Measurements from ENCODE around the gene RBMS1. TPM values are rescaled to one million over a fixed set of nuclear protein-coding genes. Genes with fewer than 3 reads are reported as not detected.

RBMS1 gene
- polyA plus RNA-seq, 4 donors = 122 to 165 (median 151) TPM

- no peak for DNase-seq (ENCODE audit: low read depth in 4 of 4, low spot score in 3 of 4)
Observed at GRCh38 chr2:160339726-160340125, 153.9 kb downstream of the RBMS1 start.

GRCh38 chr2:160338901-160339685 is 154.5 kb downstream of the RBMS1 start:
- DNase-seq (ENCODE audit: low read depth in 4 of 4, low spot score in 3 of 4) = peak in 3 of 4 donors; percentile 24 to 27 (median 25)

GRCh38 chr2:160337728-160338127 is 155.9 kb downstream of the RBMS1 start:
- DNase-seq (ENCODE audit: low read depth in 4 of 4, low spot score in 3 of 4) = no peak

- DNase-seq (ENCODE audit: low read depth in 4 of 4, low spot score in 3 of 4) = no peak
Observed at GRCh38 chr2:160336635-160337034, 157.0 kb downstream of the RBMS1 start.

- no peak for DNase-seq (ENCODE audit: low read depth in 4 of 4, low spot score in 3 of 4)
Observed at GRCh38 chr2:160336105-160336504, 157.5 kb downstream of the RBMS1 start.

DNA sequence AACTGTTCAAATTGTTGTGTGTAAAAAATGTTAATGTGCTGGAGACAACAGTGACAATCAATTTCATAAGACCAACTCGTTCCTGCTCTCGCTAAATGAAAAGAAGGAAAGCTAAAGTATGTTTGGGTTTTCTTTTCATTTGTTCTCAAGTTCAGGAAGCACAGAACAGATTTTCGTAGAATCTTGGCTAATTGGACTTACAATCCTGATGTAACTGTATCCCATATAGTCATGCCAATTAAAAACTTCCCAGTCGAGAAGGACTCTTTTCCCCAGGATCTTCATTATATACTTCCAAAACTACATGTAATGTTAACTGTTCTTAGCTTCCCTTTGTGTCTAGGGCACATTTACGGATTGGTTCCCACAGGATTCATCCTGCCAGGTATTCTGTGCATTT is 158.2 kb downstream of the RBMS1 start:
- no peak for DNase-seq (ENCODE audit: low read depth in 4 of 4, low spot score in 3 of 4)

GRCh38 chr2:160334028-160334741 is 159.4 kb downstream of the RBMS1 start:
- no peak for DNase-seq (ENCODE audit: low read depth in 4 of 4, low spot score in 3 of 4)

DNA sequence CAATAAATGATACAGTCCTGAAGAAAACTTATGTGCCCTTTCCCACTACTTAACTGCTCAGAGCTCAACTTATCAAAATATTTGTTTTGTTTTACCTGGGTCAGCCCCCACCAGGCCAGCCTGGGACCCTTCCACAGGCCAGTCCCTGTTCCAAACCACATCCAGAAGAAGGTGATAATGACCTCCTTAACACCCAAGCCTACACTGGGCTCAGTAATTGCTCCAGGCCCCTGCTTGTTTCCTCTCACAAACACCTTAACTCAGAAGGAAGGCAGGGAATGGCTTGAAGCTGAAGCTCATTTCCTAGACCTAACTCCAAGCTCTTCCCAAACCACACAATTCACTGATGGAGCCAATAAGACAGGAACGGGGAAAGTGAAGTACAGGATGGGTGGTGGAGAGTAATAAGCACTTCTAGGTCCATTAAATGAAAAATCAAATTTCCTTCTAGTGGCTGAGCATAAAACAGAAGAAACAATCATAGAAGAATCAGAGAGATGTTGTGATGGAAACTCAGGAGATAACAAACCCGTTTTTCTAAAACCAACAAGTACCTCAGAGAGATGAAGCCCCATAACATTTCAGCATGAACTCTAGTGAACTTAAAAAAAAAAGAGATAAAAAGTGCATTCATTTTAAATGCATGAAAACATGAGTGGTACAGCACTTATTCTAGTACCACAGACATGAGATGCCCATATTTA is 160.1 kb downstream of the RBMS1 start:
- DNase-seq (ENCODE audit: low read depth in 4 of 4, low spot score in 3 of 4) = no peak

GRCh38 chr2:160332318-160332717 is 161.3 kb downstream of the RBMS1 start:
- no peak for DNase-seq (ENCODE audit: low read depth in 4 of 4, low spot score in 3 of 4)

DNA sequence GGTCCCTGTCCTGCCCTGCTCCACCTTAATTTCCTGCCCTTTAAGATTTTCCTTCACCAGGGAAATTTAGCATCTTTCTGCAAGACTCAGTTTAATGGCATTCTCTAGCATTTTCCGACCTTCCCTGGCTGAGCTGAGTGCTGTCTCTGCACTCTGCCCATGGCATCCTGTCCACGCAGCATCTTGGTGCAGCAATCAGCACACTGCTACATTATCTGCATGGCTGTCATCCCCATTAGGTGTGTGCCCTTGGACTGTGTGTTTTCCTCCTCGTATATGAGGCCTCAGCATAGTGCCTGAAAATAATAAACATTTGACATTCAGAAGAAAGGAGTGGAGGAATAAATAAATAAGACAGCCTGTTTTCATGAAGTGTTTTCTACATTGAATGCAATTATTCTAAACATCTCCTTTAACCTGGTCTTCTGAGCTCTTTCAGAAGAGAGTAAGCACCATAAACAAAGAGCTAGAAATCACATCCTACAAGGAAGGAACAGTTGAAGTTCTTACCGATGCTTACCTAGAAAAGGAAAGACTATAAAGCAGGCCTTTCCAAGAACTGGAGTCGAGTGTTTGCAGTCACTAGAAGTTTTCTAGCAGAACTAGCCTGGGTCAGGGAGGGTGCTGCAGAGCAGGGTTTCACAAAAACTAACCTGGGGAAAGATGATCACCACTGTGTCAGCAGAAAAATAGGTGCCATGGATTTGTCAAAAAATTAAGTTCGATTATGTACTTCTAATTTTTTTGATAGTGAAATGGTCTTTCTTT is 162.2 kb downstream of the RBMS1 start:
- DNase-seq (ENCODE audit: low read depth in 4 of 4, low spot score in 3 of 4) = no peak

GRCh38 chr2:160328811-160329527 is 164.6 kb downstream of the RBMS1 start:
- DNase-seq (ENCODE audit: low read depth in 4 of 4, low spot score in 3 of 4) = no peak

GRCh38 chr2:160326786-160327185 is 166.8 kb downstream of the RBMS1 start:
- no peak for DNase-seq (ENCODE audit: low read depth in 4 of 4, low spot score in 3 of 4)

DNA sequence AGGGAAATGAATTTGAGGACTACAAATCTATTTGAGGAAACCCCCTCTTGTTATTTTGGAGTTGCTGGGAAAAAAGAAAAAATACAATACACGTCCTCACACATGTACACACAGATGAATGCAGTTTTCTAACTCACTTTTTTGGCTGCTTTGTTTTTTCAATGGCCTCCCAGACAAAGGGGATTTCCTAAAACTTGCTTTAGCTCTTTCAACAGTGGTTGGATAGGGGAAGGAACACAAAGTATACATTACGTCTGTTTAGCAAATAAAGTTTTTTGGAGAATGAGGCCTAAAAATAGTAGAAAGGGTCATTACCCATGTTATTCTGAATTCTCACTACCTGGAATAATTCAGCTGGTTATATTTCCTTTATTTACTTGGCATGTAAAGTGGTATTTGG is 168.2 kb downstream of the RBMS1 start:
- no peak for DNase-seq (ENCODE audit: low read depth in 4 of 4, low spot score in 3 of 4)

DNA sequence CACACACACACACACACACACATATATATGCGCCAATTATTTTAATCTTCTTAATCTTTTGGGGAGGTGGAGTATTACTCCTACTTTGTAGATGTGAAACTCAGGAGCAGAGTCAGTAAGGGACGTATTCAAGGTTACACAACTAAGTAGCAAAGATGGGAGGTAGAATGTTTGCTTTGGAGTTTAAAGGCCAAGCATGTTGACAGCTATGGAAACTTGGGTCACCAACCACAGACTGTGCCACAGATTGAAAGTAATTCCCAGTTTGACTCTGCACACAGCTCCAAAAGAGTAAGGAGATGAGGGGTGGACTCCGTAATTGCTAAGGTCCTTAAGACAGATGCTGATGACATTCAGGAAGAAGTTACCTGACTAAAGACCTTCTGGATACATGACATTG is 168.7 kb downstream of the RBMS1 start:
- DNase-seq (ENCODE audit: low read depth in 4 of 4, low spot score in 3 of 4) = no peak

DNA sequence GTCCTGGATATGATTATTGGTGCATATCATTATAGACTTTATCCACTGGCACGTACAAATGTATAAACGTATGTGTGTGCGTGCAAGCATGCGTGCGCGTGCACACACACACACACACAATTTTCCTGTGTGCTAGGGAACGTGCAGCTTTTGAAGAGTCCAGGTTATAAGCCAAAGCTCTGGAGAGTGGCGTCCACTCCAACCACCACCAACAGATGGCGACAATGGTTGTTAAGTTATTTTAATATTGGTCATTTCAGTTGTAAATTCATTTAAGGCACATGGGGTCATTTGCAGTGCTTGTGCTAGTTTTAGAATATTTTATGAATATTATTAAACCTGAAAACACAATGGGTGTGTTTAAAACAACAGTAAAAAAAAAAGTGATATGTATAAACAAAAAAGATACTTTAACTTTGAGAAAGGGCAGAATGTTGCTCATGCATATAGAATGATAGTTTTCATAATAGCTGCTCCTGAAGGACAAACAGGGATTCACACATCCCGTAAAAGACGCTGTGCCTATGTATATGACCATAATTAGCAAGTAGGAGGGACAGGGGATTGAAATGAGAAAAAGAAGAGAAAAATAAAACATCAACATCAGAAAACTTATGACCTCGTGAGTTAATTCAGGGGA is 169.3 kb downstream of the RBMS1 start:
- peak; percentile 25 to 48 (median 36) for DNase-seq (ENCODE audit: low read depth in 4 of 4, low spot score in 3 of 4)

DNA sequence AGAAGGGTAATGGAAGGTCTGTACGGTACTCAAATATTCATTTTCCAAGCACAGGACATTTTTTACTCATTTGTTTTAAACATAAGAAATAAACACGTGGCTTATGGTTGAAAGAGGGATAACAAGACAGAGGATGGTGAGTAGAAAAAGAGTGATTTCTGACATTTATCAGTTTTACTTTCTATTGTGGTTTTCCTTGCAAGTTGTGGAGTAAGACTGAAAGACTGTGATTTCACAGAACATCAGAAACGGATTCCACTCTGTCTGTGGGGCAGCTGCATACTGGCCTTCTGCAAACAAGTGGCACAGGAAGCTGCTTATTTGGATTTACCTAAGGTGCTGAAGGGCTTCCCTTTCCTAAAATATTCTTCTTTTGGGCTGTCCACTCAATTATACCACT is 171.3 kb downstream of the RBMS1 start:
- no peak for DNase-seq (ENCODE audit: low read depth in 4 of 4, low spot score in 3 of 4)

- DNase-seq (ENCODE audit: low read depth in 4 of 4, low spot score in 3 of 4) = no peak
Observed at GRCh38 chr2:160321006-160321405, 172.6 kb downstream of the RBMS1 start.

DNA sequence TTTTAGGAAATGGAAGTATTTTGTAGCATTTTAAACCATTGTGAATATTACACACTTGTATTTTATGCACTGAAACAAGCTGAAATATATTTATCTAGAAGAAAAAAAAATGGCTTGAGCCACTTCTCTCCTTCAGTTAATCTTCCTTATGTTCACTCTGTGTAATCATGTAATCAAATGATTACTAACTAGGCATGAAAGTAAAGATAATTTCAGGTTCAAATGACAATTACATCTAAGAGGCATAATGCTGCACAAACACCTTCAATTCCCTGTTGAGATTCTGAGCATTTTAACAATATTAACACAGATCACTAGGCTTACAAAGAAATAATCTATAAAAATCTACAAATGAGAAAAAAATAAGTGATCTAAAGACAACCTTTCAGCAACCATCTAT is 173.9 kb downstream of the RBMS1 start:
- no peak for DNase-seq (ENCODE audit: low read depth in 4 of 4, low spot score in 3 of 4)

DNA sequence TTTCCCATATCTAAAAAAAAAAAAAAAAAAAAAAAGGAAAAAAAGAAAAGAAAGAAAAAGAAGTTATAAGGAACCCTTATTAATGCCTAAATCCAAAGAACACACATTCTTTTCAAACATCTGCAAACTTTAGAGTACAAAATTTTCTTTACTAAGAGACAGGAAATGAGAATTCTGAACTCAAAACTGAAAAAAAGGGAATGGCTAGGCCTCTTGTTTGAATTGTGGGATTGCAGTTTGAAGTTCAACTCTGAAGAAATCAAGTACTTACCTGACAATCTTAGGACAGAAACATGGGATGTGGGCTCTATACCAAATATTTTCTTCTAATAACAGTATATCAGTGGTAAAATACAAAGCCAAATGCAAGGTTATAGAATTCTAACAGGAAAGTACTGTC is 175.4 kb downstream of the RBMS1 start:
- no peak for DNase-seq (ENCODE audit: low read depth in 4 of 4, low spot score in 3 of 4)
